WTC11 (cell line): Measurements from ENCODE around the gene FOXA2.

Experiments used
- ATF3 ChIP-seq: sonication (generic); formaldehyde crosslinking; conservative IDR thresholded peaks from 2 replicates; pipeline ENCODE4 v1.8.1; 2022; ENCODE audit warnings: mild to moderate bottlenecking, missing genetic modification reagents
- CTCF ChIP-seq: fragments of 200-600 bp; IDR thresholded peaks from 2 replicates; pipeline ENCODE4 v1.8.0; 2022; ENCODE audit warnings: antibody characterized with exemption
- JUN ChIP-seq: sonication (generic); formaldehyde crosslinking; IDR thresholded peaks from 2 replicates; pipeline ENCODE4 v1.8.0; 2023; ENCODE audit warnings: mild to moderate bottlenecking, missing genetic modification reagents
- PREB ChIP-seq: sonication (generic); formaldehyde crosslinking; IDR thresholded peaks from 2 replicates; pipeline ENCODE4 v1.8.1; 2022; ENCODE audit warnings: mild to moderate bottlenecking, missing genetic modification reagents, moderate library complexity, borderline replicate concordance
- RELA ChIP-seq: sonication (generic); formaldehyde crosslinking; IDR thresholded peaks from 2 replicates; pipeline ENCODE4 v1.8.1; 2022; ENCODE audit warnings: missing genetic modification reagents, mild to moderate bottlenecking, borderline replicate concordance
- ZBTB43 ChIP-seq: sonication (generic); formaldehyde crosslinking; IDR thresholded peaks from 2 replicates; pipeline ENCODE4 v1.8.1; 2023; ENCODE audit warnings: mild to moderate bottlenecking, missing genetic modification reagents
- TF ChIP-seq, protein P1 (sequence below): sonication (generic); formaldehyde crosslinking; IDR thresholded peaks from 2 replicates; pipeline ENCODE4 v1.8.0; 2022; ENCODE audit warnings: mild to moderate bottlenecking, missing genetic modification reagents

DNA sequence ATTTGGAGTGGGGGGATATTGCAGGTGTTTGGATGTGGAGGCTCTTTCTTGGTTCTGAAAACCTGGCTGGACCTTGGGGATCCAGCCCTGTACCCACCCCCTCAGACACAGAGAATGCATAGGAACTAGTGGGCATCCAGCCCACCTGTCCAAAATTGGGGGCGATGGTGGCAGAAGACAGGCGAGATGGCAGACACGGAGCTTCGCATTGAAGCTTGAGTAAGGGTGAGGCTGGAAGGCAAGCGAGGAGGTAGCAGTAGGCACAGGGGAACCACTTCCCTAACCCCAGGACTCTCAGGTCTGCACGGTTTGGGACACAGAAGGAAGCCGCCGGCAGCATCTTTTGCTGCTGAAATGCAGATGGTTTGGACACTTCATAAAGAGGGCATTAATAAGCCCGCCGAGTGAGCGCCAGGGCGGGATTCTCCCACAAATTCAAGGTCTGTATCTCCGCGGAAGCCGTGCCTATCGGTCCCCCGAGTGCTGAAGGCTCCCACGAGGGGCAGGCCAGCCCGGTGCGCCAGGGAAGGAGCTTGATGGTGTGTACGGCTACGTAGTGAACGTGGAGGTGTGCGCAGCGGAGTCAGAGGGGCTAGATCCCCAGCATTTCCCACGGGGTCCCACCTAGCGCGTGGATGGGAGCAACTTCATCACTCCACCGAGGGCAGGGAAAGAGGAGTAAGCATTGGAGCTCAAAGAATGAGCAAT is 1.6 kb upstream of the FOXA2 start:
- TF ChIP-seq PREB (CRISPR knock-in tag) (no peak), ZBTB43 (CRISPR knock-in tag) (no peak), CTCF (no peak), JUN (CRISPR knock-in tag) (no peak), ATF3 (CRISPR knock-in tag) (no peak), RELA (CRISPR knock-in tag) (no peak)
- TF ChIP-seq, protein P1, sequence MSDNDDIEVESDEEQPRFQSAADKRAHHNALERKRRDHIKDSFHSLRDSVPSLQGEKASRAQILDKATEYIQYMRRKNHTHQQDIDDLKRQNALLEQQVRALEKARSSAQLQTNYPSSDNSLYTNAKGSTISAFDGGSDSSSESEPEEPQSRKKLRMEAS (CRISPR knock-in tag), result no peak
